ENCODE results near the gene TSHZ3. TPM values are rescaled to one million over a fixed set of nuclear protein-coding genes. Genes with fewer than 3 reads are reported as not detected.

The TSHZ3 gene
- total and polyA plus RNA-seq, 2 of the 8 experiments (the other 6 are each of a cell fraction or from before 2014, with no cell fraction given) = 3.1 to 12.3 TPM

- ChIA-PET POLR2A (ENCODE audit: partially characterized antibody) (interaction anchor here (0.8 to 1.6 kb wide), 3 partner anchors 19 to 54 kb away, joined by 3 to 4 read pairs (median 4); no protein-coding TSS in a partner anchor), CTCF (ENCODE audit: partially characterized antibody) (interaction anchor here (1.1 kb wide), 1 partner anchor 532 kb away, joined by 3 read pairs; no protein-coding TSS in a partner anchor)
- Histone ChIP-seq H3K79me1 (ENCODE audit: low read depth, low read length) (peaks cover 7% of the 10 kb centered on the region; the same call in 1 of the 2 replicates), H3K23me2 (ENCODE audit: low read depth, low read length) (no peaks in the 10 kb centered on the region), H3K27ac (ENCODE audit: low read depth, low read length) (no peak overlapping the region), H4K20me1 (replicated peaks in 1 of 2; ENCODE audit: control insufficient read depth in 1 of 2, insufficient read depth in 2 of 2, low read length in 2 of 2) (no peaks in the 10 kb centered on the region), H3K9ac (replicated peaks in 1 of 4; ENCODE audit: extremely low read depth in 1 of 4, low read depth in 3 of 4, low read length in 3 of 4) (no peak overlapping the region), H3K23ac (ENCODE audit: insufficient read length) (no peak overlapping the region), H2AFZ (ENCODE audit: low read length) (no peak overlapping the region), H4K91ac (replicated peaks; ENCODE audit: insufficient read length, low read length) (no peak overlapping the region), H2BK5ac (ENCODE audit: low read depth, low read length) (no peak overlapping the region), H4K8ac (ENCODE audit: extremely low read depth, insufficient read depth, low read length) (no peak overlapping the region), H3K79me2 (ENCODE audit: control insufficient read depth in 1 of 2, insufficient read depth in 2 of 2, low read length in 2 of 2) (peaks cover 0 to 86% of the 10 kb centered on the region in 2 experiments; a peak in 2 of 4 replicates), H2BK12ac (ENCODE audit: low read depth, low read length) (no peak overlapping the region), H3K56ac (replicated peaks; ENCODE audit: insufficient read length, low read depth, low read length) (no peak overlapping the region), H3K4me1 (replicated peaks in 1 of 4; ENCODE audit: control insufficient read depth in 3 of 4, insufficient read depth in 4 of 4, low read length in 3 of 4) (peaks cover 0 to 15% (median 11%) of the 10 kb centered on the region in 4 experiments; a peak in 6 of 7 replicates), H3K36me3 (ENCODE audit: control insufficient read depth in 2 of 4, insufficient read depth in 4 of 4, low read length in 3 of 4) (no peaks in the 10 kb centered on the region), H3K14ac (ENCODE audit: insufficient read length) (no peak overlapping the region), H3K9me3 (ENCODE audit: insufficient read depth in 2 of 2, low read depth in 1 of 2, low read length in 1 of 2) (no peaks in the 10 kb centered on the region), H3K4me3 (ENCODE audit: extremely low read depth in 1 of 4, insufficient read depth in 2 of 4, low read depth in 3 of 4, low read length in 4 of 4) (no peak overlapping the region), H2BK20ac (ENCODE audit: low read length) (no peak overlapping the region), H2BK120ac (replicated peaks; ENCODE audit: low read depth, low read length) (no peak overlapping the region), H3K4ac (replicated peaks; ENCODE audit: insufficient read length, low read depth, low read length) (no peak overlapping the region), H4K5ac (ENCODE audit: insufficient read length, low read depth, low read length) (no peak overlapping the region), H2AK5ac (ENCODE audit: low read depth, low read length) (no peak overlapping the region), H3K4me2 (ENCODE audit: insufficient read depth in 1 of 2, low read depth in 2 of 2, low read length in 2 of 2) (no peak overlapping the region), H3K27me3 (replicated peaks in 1 of 4; ENCODE audit: control insufficient read depth in 3 of 4, extremely low read depth in 1 of 4, insufficient read depth in 3 of 4, low read length in 3 of 4) (no peaks in the 10 kb centered on the region), H2BK15ac (ENCODE audit: low read length) (no peak overlapping the region; the same call in 1 of the 2 replicates), H3K18ac (ENCODE audit: extremely low read depth, low read length) (no peak overlapping the region)
- FAIRE-seq = no peak
- DNase-seq (ENCODE audit: low read depth in 1 of 2, low spot score in 2 of 2) = no peak
- 88% methylated on average over 8 of the region's 8 CpGs; no CpG with 5 or more reads in 1 of the 2 experiments for WGBS, 2 experiments (ENCODE audit: extremely low coverage in 1 of 2, insufficient coverage in 1 of 2, insufficient read length in 1 of 2, insufficient replicate concordance in 2 of 2, low coverage in 1 of 2, low lambda C conversion rate in 2 of 2, missing lambda C conversion rate in 1 of 2)
- TF ChIP-seq JUN (IDR thresholded peaks at IDR 0.05; ENCODE audit: low read depth, low read length) (no peak), POLR2AphosphoS5 (IDR thresholded peaks at IDR 0.05; ENCODE audit: low read depth, low read length) (no peak), ASH2L (IDR thresholded peaks at IDR 0.05; ENCODE audit: low read length) (no peak)
- TF ChIP-seq, protein P1, sequence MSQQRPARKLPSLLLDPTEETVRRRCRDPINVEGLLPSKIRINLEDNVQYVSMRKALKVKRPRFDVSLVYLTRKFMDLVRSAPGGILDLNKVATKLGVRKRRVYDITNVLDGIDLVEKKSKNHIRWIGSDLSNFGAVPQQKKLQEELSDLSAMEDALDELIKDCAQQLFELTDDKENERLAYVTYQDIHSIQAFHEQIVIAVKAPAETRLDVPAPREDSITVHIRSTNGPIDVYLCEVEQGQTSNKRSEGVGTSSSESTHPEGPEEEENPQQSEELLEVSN (IDR thresholded peaks at IDR 0.05) = no peak
- TF ChIP-seq, protein P2, sequence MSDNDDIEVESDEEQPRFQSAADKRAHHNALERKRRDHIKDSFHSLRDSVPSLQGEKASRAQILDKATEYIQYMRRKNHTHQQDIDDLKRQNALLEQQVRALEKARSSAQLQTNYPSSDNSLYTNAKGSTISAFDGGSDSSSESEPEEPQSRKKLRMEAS (IDR thresholded peaks at IDR 0.05) = no peak
These were observed 17.1 kb downstream of the TSHZ3 start for GRCh38 chr19:31332096-31332495.
